22Rv1 (cell line): ENCODE measurements around the gene NCOR1.

Source experiments
- CTCF ChIP-seq: fragments of 450-650 bp; IDR thresholded peaks from 2 replicates; pipeline ENCODE4 v1.5.1; 2017; ENCODE audit warnings: mild to moderate bottlenecking
- ZFX ChIP-seq: fragments of 450-650 bp; IDR thresholded peaks from 2 replicates; pipeline ENCODE4 v1.6.1; 2017; ENCODE audit warnings: antibody characterized with exemption, borderline replicate concordance

GRCh38 chr17:16241906-16242399 is 26.6 kb upstream of the NCOR1 start:
- no peak for TF ChIP-seq CTCF
- TF ChIP-seq ZFX: no peak
